ENCODE measurements around the gene RPL31.
A peak's percentile ranks its signal among the peaks of the same experiment; 100 is the strongest.

RPL31 gene

GRCh38 chr2:101001691-101002561, at the start of gene RPL31:
RPL31 (plus strand) TSS chr2:101002289; CDS start chr2:101002702, 413 bp downstream.
- peak; percentile 60 for DNase-seq

GRCh38 chr2:100952512-100952911, 49.6 kb upstream of the RPL31 start:
- DNase-seq = no peak

- no peak for DNase-seq
Observed at GRCh38 chr2:100953406-100954043, 48.6 kb upstream of the RPL31 start.

GRCh38 chr2:100954044-100954420, 48.1 kb upstream of the RPL31 start:
- no peak for DNase-seq

GRCh38 chr2:100955226-100955625, 46.9 kb upstream of the RPL31 start:
- no peak for DNase-seq

- no peak for DNase-seq
Observed at GRCh38 chr2:100956081-100956480, 46.0 kb upstream of the RPL31 start.

- DNase-seq = no peak
Observed at GRCh38 chr2:100957996-100958653, 44.0 kb upstream of the RPL31 start.

GRCh38 chr2:100959225-100959880, 42.7 kb upstream of the RPL31 start:
- no peak for DNase-seq

- no peak for DNase-seq
Observed at GRCh38 chr2:100960688-100961087, 41.4 kb upstream of the RPL31 start.

- DNase-seq = no peak
Observed at GRCh38 chr2:100962366-100963025, 39.6 kb upstream of the RPL31 start.

- DNase-seq = no peak
Observed at GRCh38 chr2:100963026-100963375, 39.1 kb upstream of the RPL31 start.

- no peak for DNase-seq
Observed at GRCh38 chr2:100964222-100964621, 37.9 kb upstream of the RPL31 start.

- DNase-seq = no peak
Observed at GRCh38 chr2:100964681-100965169, 37.4 kb upstream of the RPL31 start.

GRCh38 chr2:100965596-100965995, 36.5 kb upstream of the RPL31 start:
- DNase-seq = no peak

- DNase-seq = no peak
Observed at GRCh38 chr2:100967716-100968115, 34.4 kb upstream of the RPL31 start.

GRCh38 chr2:100968146-100969145, 33.6 kb upstream of the RPL31 start:
- no peak for DNase-seq

GRCh38 chr2:100969998-100970397, 32.1 kb upstream of the RPL31 start:
- DNase-seq = no peak

GRCh38 chr2:100971221-100971620, 30.9 kb upstream of the RPL31 start:
- no peak for DNase-seq

GRCh38 chr2:100972452-100972851, 29.6 kb upstream of the RPL31 start:
- no peak for DNase-seq

GRCh38 chr2:100974712-100975520, 27.2 kb upstream of the RPL31 start:
- DNase-seq = no peak

- no peak for DNase-seq
Observed at GRCh38 chr2:100975521-100975785, 26.6 kb upstream of the RPL31 start.
